ENCODE results near the gene WWC1.
"Not testable (repeated sequence)": the region's sequence is repeated elsewhere in the genome, so short reads cannot be mapped to it uniquely, and the experiment has no call there.

The WWC1 gene

GRCh38 chr5:168434746-168435321 is 143.4 kb downstream of the WWC1 start:
- DNase-seq (ENCODE audit: low read depth in 2 of 2, low spot score in 1 of 2), result no peak

- DNase-seq (ENCODE audit: low read depth in 2 of 2, low spot score in 1 of 2), result not testable (repeated sequence)
Observed at GRCh38 chr5:168435340-168435739, 143.9 kb downstream of the WWC1 start.

GRCh38 chr5:168438349-168438748 is 146.9 kb downstream of the WWC1 start:
- no peak for DNase-seq (ENCODE audit: low read depth in 2 of 2, low spot score in 1 of 2)

GRCh38 chr5:168443533-168443932 is 152.1 kb downstream of the WWC1 start:
- no peak for DNase-seq (ENCODE audit: low read depth in 2 of 2, low spot score in 1 of 2)

- DNase-seq (ENCODE audit: low read depth in 2 of 2, low spot score in 1 of 2), result no peak
Observed at GRCh38 chr5:168443950-168444700, 152.7 kb downstream of the WWC1 start.

- DNase-seq (ENCODE audit: low read depth in 2 of 2, low spot score in 1 of 2), result no peak
Observed at GRCh38 chr5:168446983-168447619, 155.7 kb downstream of the WWC1 start.

- no peak for DNase-seq (ENCODE audit: low read depth in 2 of 2, low spot score in 1 of 2)
Observed at GRCh38 chr5:168447808-168448207, 156.4 kb downstream of the WWC1 start.

GRCh38 chr5:168449166-168449565 is 157.7 kb downstream of the WWC1 start:
- DNase-seq (ENCODE audit: low read depth in 2 of 2, low spot score in 1 of 2), result no peak

- no peak for DNase-seq (ENCODE audit: low read depth in 2 of 2, low spot score in 1 of 2)
Observed at GRCh38 chr5:168451565-168451964, 160.1 kb downstream of the WWC1 start.

GRCh38 chr5:168455201-168455600 is 163.8 kb downstream of the WWC1 start:
- no peak for DNase-seq (ENCODE audit: low read depth in 2 of 2, low spot score in 1 of 2)

- DNase-seq (ENCODE audit: low read depth in 2 of 2, low spot score in 1 of 2), result no peak
Observed at GRCh38 chr5:168457542-168457941, 166.1 kb downstream of the WWC1 start.

- DNase-seq (ENCODE audit: low read depth in 2 of 2, low spot score in 1 of 2), result no peak
Observed at GRCh38 chr5:168460606-168461005, 169.2 kb downstream of the WWC1 start.

- DNase-seq (ENCODE audit: low read depth in 2 of 2, low spot score in 1 of 2), result no peak
Observed at GRCh38 chr5:168463081-168463480, 171.6 kb downstream of the WWC1 start.

- DNase-seq (ENCODE audit: low read depth in 2 of 2, low spot score in 1 of 2), result no peak
Observed at GRCh38 chr5:168464214-168464613, 172.8 kb downstream of the WWC1 start.

- no peak for DNase-seq (ENCODE audit: low read depth in 2 of 2, low spot score in 1 of 2)
Observed at GRCh38 chr5:168464641-168465040, 173.2 kb downstream of the WWC1 start.

- no peak for DNase-seq (ENCODE audit: low read depth in 2 of 2, low spot score in 1 of 2)
Observed at GRCh38 chr5:168467755-168468330, 176.4 kb downstream of the WWC1 start.

GRCh38 chr5:168468836-168469235 is 177.4 kb downstream of the WWC1 start:
- DNase-seq (ENCODE audit: low read depth in 2 of 2, low spot score in 1 of 2), result no peak

GRCh38 chr5:168469816-168470215 is 178.4 kb downstream of the WWC1 start:
- DNase-seq (ENCODE audit: low read depth in 2 of 2, low spot score in 1 of 2), result no peak

GRCh38 chr5:168471785-168472184 is 180.3 kb downstream of the WWC1 start:
- DNase-seq (ENCODE audit: low read depth in 2 of 2, low spot score in 1 of 2), result no peak

GRCh38 chr5:168472329-168472728 is 180.9 kb downstream of the WWC1 start:
- no peak for DNase-seq (ENCODE audit: low read depth in 2 of 2, low spot score in 1 of 2)

GRCh38 chr5:168474319-168474718 is 182.9 kb downstream of the WWC1 start:
- no peak for DNase-seq (ENCODE audit: low read depth in 2 of 2, low spot score in 1 of 2)

GRCh38 chr5:168477060-168477459 is 185.6 kb downstream of the WWC1 start:
- DNase-seq (ENCODE audit: low read depth in 2 of 2, low spot score in 1 of 2), result no peak

Data from stimulated activated CD8-positive, alpha-beta memory T cell treated with anti-CD3 and anti-CD28 coated beads, Interleukin-4, amount 100 ng/mL, for 1 hour (primary cell).